Chondrocyte (in vitro differentiated cells): ENCODE results near the gene ARHGEF7. TPM values are rescaled to one million over a fixed set of nuclear protein-coding genes. Genes with fewer than 3 reads are reported as not detected.

Experiments used
- DNase-seq: peaks from one replicate; pipeline ENCODE4 v3.0.0; 2021; ENCODE audit warnings: mixed read lengths, low spot score
- H3K27ac Mint-ChIP-seq: one replicate; pipeline ENCODE4 v1.8.0; 2021; ENCODE audit warnings: mild to moderate bottlenecking, moderate library complexity, mixed read lengths; ENCODE audit not compliant: unreplicated experiment
- H3K27me3 Mint-ChIP-seq: 2 replicates; pipeline ENCODE4 v1.8.0; 2021; ENCODE audit warnings: low read depth, mixed read lengths
- H3K36me3 Mint-ChIP-seq: 2 replicates; pipeline ENCODE4 v1.8.0; 2021; ENCODE audit warnings: low read depth, mixed read lengths
- H3K4me1 Mint-ChIP-seq: 2 replicates; pipeline ENCODE4 v1.8.0; 2021; ENCODE audit warnings: low read depth, mild to moderate bottlenecking, mixed read lengths
- H3K4me3 Mint-ChIP-seq: one replicate; pipeline ENCODE4 v1.8.0; 2021; ENCODE audit warnings: mild to moderate bottlenecking, moderate library complexity, mixed read lengths; ENCODE audit not compliant: unreplicated experiment
- H3K9me3 Mint-ChIP-seq: 2 replicates; pipeline ENCODE4 v1.8.0; 2021; ENCODE audit warnings: low read depth, mixed read lengths
- CTCF ChIP-seq: fragments of 200-600 bp; sonication (generic); IDR thresholded peaks from 2 replicates; pipeline ENCODE4 v1.5.0; 2021; ENCODE audit warnings: antibody characterized with exemption, mild to moderate bottlenecking, moderate library complexity
- total RNA-seq: library from RNA; stranded (reverse); gene quantifications from 3 replicates; pipeline ENCODE4 v1.2.1, GENCODE V29; 2021

ARHGEF7 gene
- total RNA-seq, 1 donor from 2014 or later: 137 TPM

GRCh38 chr13:111258637-111259036 lies 143.5 kb downstream of the ARHGEF7 start:
- TF ChIP-seq CTCF: no peak
- H3K4me1 Mint-ChIP-seq: peaks cover 9% of the 10 kb centered on the region
- no peak for DNase-seq
- H3K27me3 Mint-ChIP-seq: no peaks in the 10 kb centered on the region
- H3K9me3 Mint-ChIP-seq: peaks cover 6% of the 10 kb centered on the region
- H3K36me3 Mint-ChIP-seq: peaks cover 41% of the 10 kb centered on the region
- H3K4me3 Mint-ChIP-seq: no peak overlapping the region
- H3K27ac Mint-ChIP-seq: no peak overlapping the region

GRCh38 chr13:111259058-111259457 lies 143.9 kb downstream of the ARHGEF7 start:
- peaks cover 4% of the 10 kb centered on the region for H3K4me1 Mint-ChIP-seq

GRCh38 chr13:111261326-111261725 lies 146.2 kb downstream of the ARHGEF7 start:
- H3K4me1 Mint-ChIP-seq: no peaks in the 10 kb centered on the region
- TF ChIP-seq CTCF: no peak
- H3K27me3 Mint-ChIP-seq: no peaks in the 10 kb centered on the region
- no peak for DNase-seq
- no peak overlapping the region for H3K27ac Mint-ChIP-seq
- peaks cover 6% of the 10 kb centered on the region for H3K9me3 Mint-ChIP-seq
- H3K36me3 Mint-ChIP-seq: peaks cover 38% of the 10 kb centered on the region
- H3K4me3 Mint-ChIP-seq: no peak overlapping the region

More at GRCh38 chr13:111259058-111259457, 143.9 kb downstream of the ARHGEF7 start:
- Mint-ChIP-seq H3K36me3 (peaks cover 41% of the 10 kb centered on the region), H3K27me3 (no peaks in the 10 kb centered on the region), H3K27ac (no peak overlapping the region), H3K4me3 (no peak overlapping the region), H3K9me3 (peaks cover 6% of the 10 kb centered on the region)
- no peak for DNase-seq
- TF ChIP-seq CTCF: no peak

- H3K4me3 Mint-ChIP-seq: no peak overlapping the region
- H3K9me3 Mint-ChIP-seq: peaks cover 6% of the 10 kb centered on the region
- H3K27ac Mint-ChIP-seq: no peak overlapping the region
- TF ChIP-seq CTCF: no peak
- H3K4me1 Mint-ChIP-seq: no peaks in the 10 kb centered on the region
- no peaks in the 10 kb centered on the region for H3K27me3 Mint-ChIP-seq
- no peak for DNase-seq
- H3K36me3 Mint-ChIP-seq: peaks cover 36% of the 10 kb centered on the region
Measured at GRCh38 chr13:111262281-111262680, 147.2 kb downstream of the ARHGEF7 start.

- H3K27ac Mint-ChIP-seq: no peak overlapping the region
- peaks cover 38% of the 10 kb centered on the region for H3K36me3 Mint-ChIP-seq
- no peak overlapping the region for H3K4me3 Mint-ChIP-seq
- H3K9me3 Mint-ChIP-seq: peaks cover 6% of the 10 kb centered on the region
- TF ChIP-seq CTCF: no peak
- no peak for DNase-seq
- no peaks in the 10 kb centered on the region for H3K27me3 Mint-ChIP-seq
- H3K4me1 Mint-ChIP-seq: peaks cover 3% of the 10 kb centered on the region
Measured at GRCh38 chr13:111262715-111263114, 147.6 kb downstream of the ARHGEF7 start.
